ENCODE results near the gene NEXN. TPM values are rescaled to one million over a fixed set of nuclear protein-coding genes. Genes with fewer than 3 reads are reported as not detected.

Gene NEXN
- total RNA-seq, 1 experiment from 2014 or later = 0.92 TPM

- CTCF ChIA-PET = no interaction called here
- no peak overlapping the region for H2AFZ ChIP-seq
- intact Hi-C loops (cut with micrococcal nuclease; ENCODE audit: unreplicated experiment) = no loop called here
- no peaks in the 10 kb centered on the region for H3K4me1 ChIP-seq (replicated peaks; ENCODE audit: insufficient read depth)
- H3K4me2 ChIP-seq = no peak overlapping the region
- H3K27ac ChIP-seq = no peak overlapping the region
- TF ChIP-seq EZH2 (IDR thresholded peaks at IDR 0.05; ENCODE audit: low read depth) (no peak), CTCF (conservative IDR thresholded peaks at IDR 0.05) (no peak)
- H3K9me3 ChIP-seq (ENCODE audit: insufficient read depth, low read depth) = no peaks in the 10 kb centered on the region
- no peaks in the 10 kb centered on the region for H3K36me3 ChIP-seq (ENCODE audit: low read depth)
- H3K27me3 ChIP-seq (ENCODE audit: insufficient read depth, low read depth) = no peaks in the 10 kb centered on the region
- H3F3A ChIP-seq (ENCODE audit: insufficient read depth, low read depth) = no peaks in the 10 kb centered on the region; the same call in 1 of the 2 replicates
- POLR2A ChIA-PET (ENCODE audit: unreplicated experiment) = interaction anchor here (0.7 kb wide), 1 partner anchor 1119 kb away, joined by 6 read pairs; no protein-coding TSS in a partner anchor
- H4K20me1 ChIP-seq (ENCODE audit: insufficient read depth) = no peaks in the 10 kb centered on the region
- H3K79me2 ChIP-seq (ENCODE audit: low read depth) = no peaks in the 10 kb centered on the region
- no TSS peak for BruUV-seq (replicated peaks)
- no peak for DNase-seq
- H3K9me2 ChIP-seq (ENCODE audit: insufficient read depth) = no peaks in the 10 kb centered on the region
- H3K4me3 ChIP-seq = no peak overlapping the region
Measured at GRCh38 chr1:77925956-77926355, 37.5 kb downstream of the NEXN start.

- intact Hi-C loops (cut with micrococcal nuclease; ENCODE audit: unreplicated experiment) = no loop called here
- H3K4me2 ChIP-seq = no peak overlapping the region
- no peaks in the 10 kb centered on the region for H3K36me3 ChIP-seq (ENCODE audit: low read depth)
- H3K27ac ChIP-seq = no peak overlapping the region
- ChIA-PET POLR2A (ENCODE audit: unreplicated experiment) (interaction anchor here (0.7 kb wide), 1 partner anchor 1118 kb away, joined by 6 read pairs; no protein-coding TSS in a partner anchor), CTCF (no interaction called here)
- TF ChIP-seq EZH2 (IDR thresholded peaks at IDR 0.05; ENCODE audit: low read depth) (no peak), CTCF (conservative IDR thresholded peaks at IDR 0.05) (no peak)
- H3K9me3 ChIP-seq (ENCODE audit: insufficient read depth, low read depth) = no peaks in the 10 kb centered on the region
- H3K4me3 ChIP-seq = no peak overlapping the region
- no peaks in the 10 kb centered on the region for H3K9me2 ChIP-seq (ENCODE audit: insufficient read depth)
- no peak overlapping the region for H2AFZ ChIP-seq
- H4K20me1 ChIP-seq (ENCODE audit: insufficient read depth) = no peaks in the 10 kb centered on the region
- H3F3A ChIP-seq (ENCODE audit: insufficient read depth, low read depth) = no peaks in the 10 kb centered on the region; the same call in 1 of the 2 replicates
- H3K79me2 ChIP-seq (ENCODE audit: low read depth) = no peaks in the 10 kb centered on the region
- H3K4me1 ChIP-seq (replicated peaks; ENCODE audit: insufficient read depth) = no peaks in the 10 kb centered on the region
- no peaks in the 10 kb centered on the region for H3K27me3 ChIP-seq (ENCODE audit: insufficient read depth, low read depth)
- no TSS peak for BruUV-seq (replicated peaks)
- DNase-seq = no peak
Measured at GRCh38 chr1:77926561-77927357, 38.3 kb downstream of the NEXN start.

GRCh38 chr1:77927414-77927813, 39.0 kb downstream of the NEXN start:
- Histone ChIP-seq H3K9me3 (ENCODE audit: insufficient read depth, low read depth) (no peaks in the 10 kb centered on the region), H3K27me3 (ENCODE audit: insufficient read depth, low read depth) (no peaks in the 10 kb centered on the region), H4K20me1 (ENCODE audit: insufficient read depth) (no peaks in the 10 kb centered on the region), H3K27ac (no peak overlapping the region), H2AFZ (no peak overlapping the region), H3K9me2 (ENCODE audit: insufficient read depth) (no peaks in the 10 kb centered on the region), H3K4me3 (no peak overlapping the region), H3K36me3 (ENCODE audit: low read depth) (no peaks in the 10 kb centered on the region), H3K79me2 (ENCODE audit: low read depth) (no peaks in the 10 kb centered on the region), H3K4me1 (replicated peaks; ENCODE audit: insufficient read depth) (no peaks in the 10 kb centered on the region), H3F3A (ENCODE audit: insufficient read depth, low read depth) (no peaks in the 10 kb centered on the region; the same call in 1 of the 2 replicates), H3K4me2 (no peak overlapping the region)
- TF ChIP-seq CTCF (conservative IDR thresholded peaks at IDR 0.05) (no peak), EZH2 (IDR thresholded peaks at IDR 0.05; ENCODE audit: low read depth) (no peak)
- BruUV-seq (replicated peaks) = no TSS peak
- POLR2A ChIA-PET (ENCODE audit: unreplicated experiment) = no interaction called here
- intact Hi-C loops (cut with micrococcal nuclease; ENCODE audit: unreplicated experiment) = no loop called here
- DNase-seq = no peak
- CTCF ChIA-PET = no interaction called here

All from PC-9 (cell line).